ENCODE results near the gene RPL37A. TPM values are rescaled to one million over a fixed set of nuclear protein-coding genes. Genes with fewer than 3 reads are reported as not detected.

RPL37A gene
- polyA plus RNA-seq, 3 donors: 1,504 to 1,660 (median 1,597) TPM

GRCh38 chr2:216538538-216538937 is 39.9 kb downstream of the RPL37A start:
- Mint-ChIP-seq H3K4me1 (peaks cover 11% of the 10 kb centered on the region), H3K27ac (no peak overlapping the region), H3K4me3 (no peak overlapping the region), H3K27me3 (ENCODE audit: low read depth in 3 of 3) (peaks cover 0 to 1% (median 0%) of the 10 kb centered on the region in 3 donors), H3K9me3 (peaks cover 0 to 1% (median 0%) of the 10 kb centered on the region in 7 donors), H3K36me3 (no peaks in the 10 kb centered on the region)
- Histone ChIP-seq H3K9ac (ENCODE audit: insufficient read depth, low read length, poor library complexity, severe bottlenecking) (no peak overlapping the region), H3K4me1 (ENCODE audit: control insufficient read depth in 1 of 2, insufficient read depth in 2 of 2, low read length in 2 of 2) (peaks cover 9 to 11% of the 10 kb centered on the region in 2 donors), H4K20me1 (ENCODE audit: insufficient read depth, low read length) (no peaks in the 10 kb centered on the region), H3K9me3 (replicated peaks in 1 of 2; ENCODE audit: control insufficient read depth in 1 of 2, insufficient read depth in 1 of 2, low read length in 2 of 2) (no peaks in the 10 kb centered on the region), H2AFZ (ENCODE audit: insufficient read depth, low read depth, low read length, poor library complexity, severe bottlenecking) (no peak overlapping the region), H3K36me3 (replicated peaks in 1 of 2; ENCODE audit: control insufficient read depth in 1 of 2, insufficient read depth in 2 of 2, low read length in 2 of 2) (no peaks in the 10 kb centered on the region), H3K4me3 (replicated peaks in 1 of 3; ENCODE audit: low read depth in 2 of 3, low read length in 3 of 3) (no peak overlapping the region), H3K4me2 (replicated peaks; ENCODE audit: extremely low read depth, low read length, poor library complexity, severe bottlenecking) (no peak overlapping the region), H3K79me2 (ENCODE audit: insufficient read depth, low read length) (no peaks in the 10 kb centered on the region), H3K27ac (ENCODE audit: low read depth in 1 of 2, low read length in 2 of 2) (no peak overlapping the region), H3K27me3 (ENCODE audit: control insufficient read depth in 2 of 2, insufficient read depth in 2 of 2, low read length in 2 of 2) (no peaks in the 10 kb centered on the region)
- WGBS (ENCODE audit: insufficient coverage): 97% methylated on average over 2 of the region's 5 CpGs
- TF ChIP-seq, protein P1, sequence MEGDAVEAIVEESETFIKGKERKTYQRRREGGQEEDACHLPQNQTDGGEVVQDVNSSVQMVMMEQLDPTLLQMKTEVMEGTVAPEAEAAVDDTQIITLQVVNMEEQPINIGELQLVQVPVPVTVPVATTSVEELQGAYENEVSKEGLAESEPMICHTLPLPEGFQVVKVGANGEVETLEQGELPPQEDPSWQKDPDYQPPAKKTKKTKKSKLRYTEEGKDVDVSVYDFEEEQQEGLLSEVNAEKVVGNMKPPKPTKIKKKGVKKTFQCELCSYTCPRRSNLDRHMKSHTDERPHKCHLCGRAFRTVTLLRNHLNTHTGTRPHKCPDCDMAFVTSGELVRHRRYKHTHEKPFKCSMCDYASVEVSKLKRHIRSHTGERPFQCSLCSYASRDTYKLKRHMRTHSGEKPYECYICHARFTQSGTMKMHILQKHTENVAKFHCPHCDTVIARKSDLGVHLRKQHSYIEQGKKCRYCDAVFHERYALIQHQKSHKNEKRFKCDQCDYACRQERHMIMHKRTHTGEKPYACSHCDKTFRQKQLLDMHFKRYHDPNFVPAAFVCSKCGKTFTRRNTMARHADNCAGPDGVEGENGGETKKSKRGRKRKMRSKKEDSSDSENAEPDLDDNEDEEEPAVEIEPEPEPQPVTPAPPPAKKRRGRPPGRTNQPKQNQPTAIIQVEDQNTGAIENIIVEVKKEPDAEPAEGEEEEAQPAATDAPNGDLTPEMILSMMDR (IDR thresholded peaks at IDR 0.05): no peak
- intact Hi-C loops (cut with micrococcal nuclease): no loop called here
- DNase-seq: no peak

GRCh38 chr2:216539120-216539519 is 40.5 kb downstream of the RPL37A start:
- no peaks in the 10 kb centered on the region for H3K27me3 ChIP-seq (ENCODE audit: control insufficient read depth in 2 of 2, insufficient read depth in 2 of 2, low read length in 2 of 2)
- intact Hi-C loops (cut with micrococcal nuclease): no loop called here
- H3K4me1 ChIP-seq (ENCODE audit: control insufficient read depth in 1 of 2, insufficient read depth in 2 of 2, low read length in 2 of 2): peaks cover 9 to 11% of the 10 kb centered on the region in 2 donors
- H3K79me2 ChIP-seq (ENCODE audit: insufficient read depth, low read length): no peaks in the 10 kb centered on the region
- H3K36me3 ChIP-seq (replicated peaks in 1 of 2; ENCODE audit: control insufficient read depth in 1 of 2, insufficient read depth in 2 of 2, low read length in 2 of 2): no peaks in the 10 kb centered on the region
- WGBS (ENCODE audit: insufficient coverage): 87% methylated on average over 3 of the region's 4 CpGs
- Mint-ChIP-seq H3K4me1 (peaks cover 11% of the 10 kb centered on the region), H3K4me3 (no peak overlapping the region), H3K9me3 (peaks cover 0 to 1% (median 0%) of the 10 kb centered on the region in 7 donors), H3K36me3 (no peaks in the 10 kb centered on the region), H3K27me3 (ENCODE audit: low read depth in 3 of 3) (peaks cover 0 to 1% (median 0%) of the 10 kb centered on the region in 3 donors), H3K27ac (no peak overlapping the region)
- no peak overlapping the region for H3K27ac ChIP-seq (ENCODE audit: low read depth in 1 of 2, low read length in 2 of 2)
- H3K4me2 ChIP-seq (replicated peaks; ENCODE audit: extremely low read depth, low read length, poor library complexity, severe bottlenecking): no peak overlapping the region
- no peak overlapping the region for H2AFZ ChIP-seq (ENCODE audit: insufficient read depth, low read depth, low read length, poor library complexity, severe bottlenecking)
- no peak overlapping the region for H3K9ac ChIP-seq (ENCODE audit: insufficient read depth, low read length, poor library complexity, severe bottlenecking)
- DNase-seq: no peak
- no peaks in the 10 kb centered on the region for H3K9me3 ChIP-seq (replicated peaks in 1 of 2; ENCODE audit: control insufficient read depth in 1 of 2, insufficient read depth in 1 of 2, low read length in 2 of 2)
- no peaks in the 10 kb centered on the region for H4K20me1 ChIP-seq (ENCODE audit: insufficient read depth, low read length)
- TF ChIP-seq, protein P1 (IDR thresholded peaks at IDR 0.05): no peak
- H3K4me3 ChIP-seq (replicated peaks in 1 of 3; ENCODE audit: low read depth in 2 of 3, low read length in 3 of 3): no peak overlapping the region

Measured in CD14-positive monocyte (primary cell).